K562 (cell line): Measurements from ENCODE around the gene TUBB2A. TPM values are rescaled to one million over a fixed set of nuclear protein-coding genes. Genes with fewer than 3 reads are reported as not detected.
A peak's percentile ranks its signal among the peaks of the same experiment; 100 is the strongest.

Source experiments
- BHLHE40 ChIP-seq: IDR thresholded peaks from 2 replicates; pipeline ENCODE4 v1.6.1; 2011; ENCODE audit warnings: low read length, improper control_type of control experiment
- FUS ChIP-seq: fragments of 200-400 bp; formaldehyde crosslinking; optimal IDR thresholded peaks from 2 replicates; pipeline ENCODE3; 2017; ENCODE audit warnings: low read depth, low read length
- MXD1 ChIP-seq: fragments of 250-450 bp; sonication (Bioruptor Pico); IDR thresholded peaks from 2 replicates; pipeline ENCODE4 v1.8.0; 2021; ENCODE audit warnings: borderline replicate concordance, mild to moderate bottlenecking, moderate library complexity; ENCODE audit not compliant: poor library complexity, severe bottlenecking
- POU5F1 ChIP-seq: fragments of 150-350 bp; IDR thresholded peaks from 2 replicates; pipeline ENCODE4 v1.6.1; 2014; ENCODE audit warnings: borderline replicate concordance, low read length, low read depth, mild to moderate bottlenecking; ENCODE audit not compliant: partially characterized antibody
- RAD51 ChIP-seq: fragments of 450-650 bp; IDR thresholded peaks from 2 replicates; pipeline ENCODE4 v1.7.1; 2016; ENCODE audit warnings: low read depth, mild to moderate bottlenecking, borderline replicate concordance
- SAP30 ChIP-seq: fragments of 200-600 bp; sonication (generic); IDR thresholded peaks from 2 replicates; pipeline ENCODE4 v1.6.1; 2012; ENCODE audit warnings: borderline replicate concordance, low read depth, mild to moderate bottlenecking, moderate library complexity, low read length, control low read depth, inconsistent platforms; ENCODE audit not compliant: insufficient read depth, poor library complexity, severe bottlenecking
- SREBF1 ChIP-seq: fragments of 150-350 bp; IDR thresholded peaks from 2 replicates; pipeline ENCODE4 v1.6.1; 2014; ENCODE audit warnings: antibody characterized with exemption, low read depth, low read length, borderline replicate concordance
- SRF ChIP-seq, 2 experiments: fragments of 250-450, 450-650 bp in 1 of 2; sonication (Bioruptor Pico) in 1 of 2; sonication (generic) in 1 of 2; formaldehyde crosslinking; IDR thresholded peaks; 2 replicates each; pipeline versions ENCODE4 v1.5.0 to v1.5.1; 2020 to 2022; ENCODE audit warnings: mild to moderate bottlenecking in 1 of 2, missing genetic modification reagents in 1 of 2
- TAF7 ChIP-seq: fragments of 450-650 bp; IDR thresholded peaks from 2 replicates; pipeline ENCODE4 v1.6.1; 2016; ENCODE audit warnings: missing genetic modification characterization, missing compliant biosample characterization
- TAL1 ChIP-seq: fragments of 450-650 bp; IDR thresholded peaks from 2 replicates; pipeline ENCODE4 v1.6.1; 2016; ENCODE audit warnings: mild to moderate bottlenecking
- TCF7L2 ChIP-seq: fragments of 150-350 bp; IDR thresholded peaks from 2 replicates; pipeline ENCODE4 v1.6.1; 2016; ENCODE audit warnings: low read depth, mild to moderate bottlenecking, low read length, moderate library complexity
- TFAM ChIP-seq: fragments of 250-450 bp; sonication (Bioruptor Pico); conservative IDR thresholded peaks from 2 replicates; pipeline ENCODE4 v1.5.0; 2021; ENCODE audit warnings: mild to moderate bottlenecking, moderate library complexity
- THAP7 ChIP-seq: fragments of 250-450 bp; sonication (Bioruptor Pico); IDR thresholded peaks from 2 replicates; pipeline ENCODE4 v1.5.0; 2021
- TSHZ1 ChIP-seq: fragments of 250-450 bp; sonication (Bioruptor Pico); IDR thresholded peaks from 2 replicates; pipeline ENCODE4 v1.4.0; 2020; ENCODE audit warnings: mild to moderate bottlenecking, moderate library complexity
- ZBTB34 ChIP-seq: fragments of 250-450 bp; sonication (Bioruptor Pico); IDR thresholded peaks from 2 replicates; pipeline ENCODE4 v1.8.0; 2021; ENCODE audit warnings: mild to moderate bottlenecking, moderate library complexity
- ZFX ChIP-seq: sonication (generic); formaldehyde crosslinking; IDR thresholded peaks from 2 replicates; pipeline ENCODE4 v1.8.0; 2022; ENCODE audit warnings: mild to moderate bottlenecking, missing genetic modification reagents, moderate library complexity
- ZNF212 ChIP-seq: fragments of 450-650 bp; formaldehyde crosslinking; IDR thresholded peaks from 2 replicates; pipeline ENCODE4 v1.4.0; 2020; ENCODE audit warnings: mild to moderate bottlenecking
- ZNF232 ChIP-seq: sonication (generic); formaldehyde crosslinking; IDR thresholded peaks from 2 replicates; pipeline ENCODE4 v1.8.0; 2022; ENCODE audit warnings: mild to moderate bottlenecking, missing genetic modification reagents
- ZNF766 ChIP-seq: fragments of 200-800 bp; sonication (Bioruptor generic); conservative IDR thresholded peaks from 2 replicates; pipeline ENCODE4 v1.6.1; 2016; ENCODE audit warnings: missing genetic modification characterization, missing compliant biosample characterization
- polyA plus RNA-seq, 8 experiments: library from polyadenylated mRNA; depleted of rRNA in 4 of 8; stranded (reverse) in 5 of 8; unstranded in 3 of 8; fragments of >200 nt; fragmentation: Nextera tagmentation in 2 of 8; fragmentation: Illumina TruSeq in 1 of 8; extraction: Ambion mirVana in 2 of 8; extraction: Trizol in 1 of 8; gene quantifications; 2 replicates each; pipeline versions ENCODE4 v1.2.1 to v1.2.3, GENCODE V29; 2011 to 2014; ENCODE audit warnings: inconsistent platforms in 1 of 8, missing spikeins in 1 of 8
- total RNA-seq, 7 experiments: library from RNA; depleted of rRNA in 6 of 7; stranded (reverse); fragments of >200 nt in 6 of 7; fragmentation: Illumina TruSeq in 2 of 7; extraction: Trizol in 2 of 7; gene quantifications; 2 replicates each; pipeline versions ENCODE4 v1.2.1 to v1.2.3, GENCODE V29; 2011 to 2021; ENCODE audit warnings: low replicate concordance in 1 of 7

The TUBB2A gene
- total and polyA plus RNA-seq, 9 of the 15 experiments (the other 6 are each of a cell fraction or from before 2014, with no cell fraction given), result 3.6 to 92.1 (median 45.6) TPM

GRCh38 chr6:3157131-3157933 lies at the start of gene TUBB2A (continued):
- no peak for TF ChIP-seq TSHZ1
- no peak for TF ChIP-seq RAD51
- no peak for TF ChIP-seq ZBTB34 (CRISPR knock-in tag)
- peak; percentile 52 for TF ChIP-seq FUS
- TF ChIP-seq TFAM (CRISPR knock-in tag), result no peak
- TF ChIP-seq ZNF232 (CRISPR knock-in tag), result no peak
- TF ChIP-seq TAF7 (tag), result no peak
- peak; percentile 69 for TF ChIP-seq ZNF766 (CRISPR knock-in tag)
- peak; percentile 24 for TF ChIP-seq POU5F1
- TF ChIP-seq THAP7, result no peak; the same call in 1 of the 2 replicates
- TF ChIP-seq BHLHE40, result peak; percentile 47; the same call in 1 of the 2 replicates
- no peak for TF ChIP-seq SREBF1
- TF ChIP-seq TCF7L2, result no peak
- TF ChIP-seq SAP30, result peak; percentile 34
- TF ChIP-seq ZNF212, result no peak
- TF ChIP-seq TAL1, result no peak
- TF ChIP-seq ZFX, result peak; percentile 86
- TF ChIP-seq SRF (CRISPR knock-in tag; IDR thresholded peaks at IDR 0.05), result no peak
- no peak for TF ChIP-seq MXD1 (CRISPR knock-in tag)
